GM12878 (cell line): Measurements from ENCODE around the gene ARHGEF26. TPM values are rescaled to one million over a fixed set of nuclear protein-coding genes. Genes with fewer than 3 reads are reported as not detected.

Experiments
- KAT2A ChIP-seq: conservative IDR thresholded peaks from 2 replicates; pipeline ENCODE4 v1.6.1; 2011; ENCODE audit warnings: low read depth, low read length; ENCODE audit not compliant: control insufficient read depth
- PAX8 ChIP-seq: fragments of 450-650 bp; IDR thresholded peaks from 2 replicates; pipeline ENCODE4 v1.6.1; 2017; ENCODE audit warnings: mild to moderate bottlenecking, moderate library complexity
- PRDM15 ChIP-seq: fragments of 450-650 bp; formaldehyde crosslinking; IDR thresholded peaks from 2 replicates; pipeline ENCODE4 v1.4.0; 2020; ENCODE audit warnings: mild to moderate bottlenecking, moderate library complexity
- SKIL ChIP-seq: fragments of 450-650 bp; IDR thresholded peaks from 2 replicates; pipeline ENCODE4 v1.6.1; 2017; ENCODE audit warnings: mild to moderate bottlenecking, low read depth, inconsistent platforms; ENCODE audit not compliant: poor library complexity, severe bottlenecking
- polyA plus RNA-seq, 11 experiments: library from polyadenylated mRNA; depleted of rRNA in 4 of 11; unstranded in 6 of 11; stranded (reverse) in 5 of 11; fragments of >200 nt; fragmentation: Nextera tagmentation in 4 of 11; fragmentation: Illumina TruSeq in 1 of 11; extraction: Ambion mirVana in 4 of 11; extraction: Trizol in 1 of 11; gene quantifications; 1 replicate in 1 of 11; 2 replicates in 10 of 11; pipeline versions ENCODE4 v1.2.1 to v1.2.3, GENCODE V29; 2011 to 2016; ENCODE audit warnings: inconsistent platforms in 2 of 11, missing spikeins in 2 of 11, low read depth in 1 of 11
- total RNA-seq, 4 experiments: library from RNA; depleted of rRNA in 3 of 4; stranded (reverse); fragments of >200 nt in 3 of 4; fragmentation: Illumina TruSeq in 1 of 4; extraction: Trizol in 1 of 4; gene quantifications; 2 replicates each; pipeline versions ENCODE4 v1.2.1 to v1.2.3, GENCODE V29; 2013 to 2021
- TF ChIP-seq, protein P1 (sequence below): fragments of 450-650 bp; IDR thresholded peaks from 2 replicates; pipeline ENCODE4 v1.6.1; 2018; ENCODE audit warnings: borderline replicate concordance, mild to moderate bottlenecking; ENCODE audit not compliant: partially characterized antibody

Gene ARHGEF26
- total and polyA plus RNA-seq, 10 of the 15 experiments (the other 5 are each of a cell fraction or from before 2014, with no cell fraction given), result 0.02 to 0.47 (median 0.05) TPM; not detected in 1

DNA sequence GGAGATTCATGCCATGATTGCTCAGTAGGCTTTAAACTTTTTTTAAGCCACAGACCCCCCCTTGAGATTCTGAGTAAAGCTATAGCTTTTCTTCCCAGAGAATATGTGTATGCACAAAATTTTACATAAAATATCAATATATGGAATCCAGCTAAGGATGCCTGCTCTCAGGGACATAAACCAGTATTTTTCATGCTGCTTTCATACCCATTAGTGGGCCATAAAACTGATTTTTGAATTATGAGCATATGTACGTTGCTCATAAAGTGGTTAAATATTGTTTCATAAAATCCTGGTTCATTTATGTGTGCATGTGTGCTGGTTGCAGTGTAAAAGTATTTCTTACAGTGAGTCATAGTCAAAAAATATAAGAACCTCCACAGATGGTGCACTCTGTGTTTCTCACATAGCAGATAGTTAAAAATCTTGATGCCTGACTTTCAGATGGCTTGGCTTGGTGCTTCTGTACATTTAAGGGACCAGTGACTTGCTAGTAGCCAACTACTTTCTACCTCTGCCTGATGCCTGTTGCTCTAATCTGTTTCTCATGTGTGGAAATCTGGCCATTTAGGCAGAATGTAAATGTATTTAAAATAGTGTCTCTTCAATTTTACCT is 71.9 kb downstream of the ARHGEF26 start (continued):
- no peak for TF ChIP-seq PRDM15
- no peak for TF ChIP-seq KAT2A
- TF ChIP-seq, protein P1, sequence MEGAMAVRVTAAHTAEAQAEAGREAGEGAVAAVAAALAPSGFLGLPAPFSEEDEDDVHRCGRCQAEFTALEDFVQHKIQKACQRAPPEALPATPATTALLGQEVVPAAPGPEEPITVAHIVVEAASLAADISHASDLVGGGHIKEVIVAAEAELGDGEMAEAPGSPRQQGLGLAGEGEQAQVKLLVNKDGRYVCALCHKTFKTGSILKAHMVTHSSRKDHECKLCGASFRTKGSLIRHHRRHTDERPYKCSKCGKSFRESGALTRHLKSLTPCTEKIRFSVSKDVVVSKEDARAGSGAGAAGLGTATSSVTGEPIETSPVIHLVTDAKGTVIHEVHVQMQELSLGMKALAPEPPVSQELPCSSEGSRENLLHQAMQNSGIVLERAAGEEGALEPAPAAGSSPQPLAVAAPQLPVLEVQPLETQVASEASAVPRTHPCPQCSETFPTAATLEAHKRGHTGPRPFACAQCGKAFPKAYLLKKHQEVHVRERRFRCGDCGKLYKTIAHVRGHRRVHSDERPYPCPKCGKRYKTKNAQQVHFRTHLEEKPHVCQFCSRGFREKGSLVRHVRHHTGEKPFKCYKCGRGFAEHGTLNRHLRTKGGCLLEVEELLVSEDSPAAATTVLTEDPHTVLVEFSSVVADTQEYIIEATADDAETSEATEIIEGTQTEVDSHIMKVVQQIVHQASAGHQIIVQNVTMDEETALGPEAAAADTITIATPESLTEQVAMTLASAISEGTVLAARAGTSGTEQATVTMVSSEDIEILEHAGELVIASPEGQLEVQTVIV, result no peak
- no peak for TF ChIP-seq PAX8
- TF ChIP-seq SKIL, result no peak
